Smooth muscle cell of bladder (primary cell): ENCODE data around the gene SDC1. TPM values are rescaled to one million over a fixed set of nuclear protein-coding genes. Genes with fewer than 3 reads are reported as not detected.

Experiments used
- total RNA-seq: library from RNA; depleted of rRNA; stranded (reverse); fragments of >200 nt; gene quantifications from 2 replicates; pipeline ENCODE4 v1.2.3, GENCODE V29; 2014

The SDC1 gene
- total RNA-seq, result 16.8 and 30.7 TPM in 2 replicates

GRCh38 chr2:20224716-20225293 is at the start of gene SDC1:
SDC1 (minus strand) TSS chr2:20225130; CDS start chr2:20224867, 263 bp downstream.

Other genes starting within 250 kb of the SDC1 start
- 10.1 and 12.5 TPM in 2 replicates for gene WDR35, start 235.0 kb downstream of the SDC1 start, total RNA-seq
- gene MATN3, start 212.5 kb downstream of the SDC1 start, total RNA-seq, result 1.5 and 3.3 TPM in 2 replicates
- gene LAPTM4A, start 173.5 kb downstream of the SDC1 start, total RNA-seq, result 214 and 217 TPM in 2 replicates
- gene PUM2, start 125.7 kb upstream of the SDC1 start, total RNA-seq, result 26.7 and 30.1 TPM in 2 replicates
- gene RHOB, start 221.9 kb upstream of the SDC1 start, total RNA-seq, result 130 and 143 TPM in 2 replicates